DMS53 (cell line): ENCODE data around the gene REL.
A peak's percentile ranks its signal among the peaks of the same experiment; 100 is the strongest.
"Not testable (repeated sequence)": the region's sequence is repeated elsewhere in the genome, so short reads cannot be mapped to it uniquely, and the experiment has no call there.

ENCODE experiments used
- DNase-seq: peaks from one replicate; lab custom pipeline; 2025; lab: John Stamatoyannopoulos, UW

Gene REL

GRCh38 chr2:60925994-60926740 is 44.8 kb downstream of the REL start:
- DNase-seq = peak; percentile 79

DNA sequence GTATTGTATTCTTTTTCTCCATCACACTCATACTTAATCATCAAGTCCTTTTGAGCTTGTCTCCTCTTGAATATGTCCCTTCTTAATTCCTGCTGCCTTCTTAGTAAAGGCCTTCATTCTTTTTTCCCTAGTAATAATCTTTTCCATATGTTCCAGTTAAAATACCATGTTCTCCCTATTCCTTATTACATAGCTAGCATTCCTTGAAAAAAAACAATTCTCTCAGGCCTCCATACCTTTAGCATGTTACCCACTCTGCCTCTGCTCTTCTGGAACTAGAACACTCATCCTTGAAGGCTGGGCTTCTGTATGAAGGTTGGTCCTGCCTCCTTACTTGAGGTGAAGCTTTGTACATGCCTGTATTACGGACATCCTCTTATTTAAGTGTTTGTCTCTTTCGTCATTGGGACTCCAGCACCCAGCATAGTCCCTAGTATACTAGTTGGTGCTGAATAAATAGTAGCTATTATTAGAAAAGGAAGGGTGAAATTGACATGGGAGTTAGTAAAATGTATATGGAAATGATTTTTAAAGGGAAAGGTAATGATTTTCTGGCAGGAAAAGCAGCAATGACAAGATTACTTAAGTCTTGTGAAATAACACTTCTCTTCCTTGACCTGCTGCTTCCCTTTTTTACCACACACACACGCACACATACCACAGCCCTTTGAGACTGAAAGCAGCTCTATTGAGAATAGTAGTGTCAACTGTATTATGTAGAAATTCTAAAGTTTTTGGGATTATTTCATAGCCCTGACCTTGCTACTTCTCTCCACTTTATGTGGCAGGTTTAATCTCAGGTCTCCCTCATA is 45.6 kb downstream of the REL start:
- no peak for DNase-seq

GRCh38 chr2:60932061-60932460 is 50.7 kb downstream of the REL start:
- not testable (repeated sequence) for DNase-seq

GRCh38 chr2:60932954-60933353 is 51.6 kb downstream of the REL start:
- DNase-seq = no peak

- no peak for DNase-seq
Observed at GRCh38 chr2:60934165-60934722, 52.9 kb downstream of the REL start.

GRCh38 chr2:60936757-60937156 is 55.4 kb downstream of the REL start:
- no peak for DNase-seq

- no peak for DNase-seq
Observed at GRCh38 chr2:60938301-60938700, 56.9 kb downstream of the REL start.

- DNase-seq = no peak
Observed at GRCh38 chr2:60939622-60940021, 58.2 kb downstream of the REL start.

GRCh38 chr2:60945341-60945740 is 64.0 kb downstream of the REL start:
- peak; percentile 5 for DNase-seq

DNA sequence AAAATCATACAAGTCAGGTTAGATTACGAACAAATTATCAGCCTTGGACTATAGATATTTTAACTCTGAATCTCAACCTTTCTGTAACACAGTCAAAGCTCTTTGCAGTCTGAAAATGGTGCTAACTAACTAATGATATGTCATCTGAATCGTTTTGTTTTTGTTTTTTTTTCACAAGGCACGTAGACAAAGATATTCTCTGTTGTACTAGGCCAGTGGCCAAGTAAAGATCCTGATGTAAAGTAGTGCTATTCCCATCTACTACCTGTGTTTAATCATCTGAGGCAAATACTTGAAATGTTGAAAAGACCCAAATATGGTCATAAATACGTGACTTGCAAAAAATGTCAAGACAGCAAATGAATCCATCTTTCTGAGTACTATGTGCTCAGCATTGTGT is 65.7 kb downstream of the REL start:
- DNase-seq = peak; percentile 52

DNA sequence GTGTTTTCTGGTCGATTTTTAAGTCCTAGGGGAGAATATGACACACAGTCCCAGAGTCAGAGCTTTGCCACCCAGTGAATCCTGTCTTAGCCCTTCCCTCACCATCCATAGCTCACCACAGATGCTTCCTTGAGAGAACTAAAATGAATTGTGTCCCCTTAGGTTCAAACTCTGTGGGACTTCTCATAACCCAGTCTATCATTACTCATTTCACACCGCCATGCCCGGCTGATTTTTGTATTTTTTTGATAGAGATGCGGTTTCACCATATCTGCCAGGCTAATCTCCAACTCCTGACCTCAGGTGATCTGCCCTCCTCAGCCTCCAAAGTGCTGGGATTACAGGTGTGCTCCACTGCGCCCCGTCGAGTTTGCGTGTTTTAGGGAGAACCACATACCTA is 66.8 kb downstream of the REL start:
- no peak for DNase-seq

- DNase-seq = peak; percentile 25
Observed at GRCh38 chr2:60948926-60949579, 67.7 kb downstream of the REL start.

GRCh38 chr2:60954139-60954538 is 72.8 kb downstream of the REL start:
- no peak for DNase-seq

- no peak for DNase-seq
Observed at GRCh38 chr2:60957224-60957623, 75.8 kb downstream of the REL start.

DNA sequence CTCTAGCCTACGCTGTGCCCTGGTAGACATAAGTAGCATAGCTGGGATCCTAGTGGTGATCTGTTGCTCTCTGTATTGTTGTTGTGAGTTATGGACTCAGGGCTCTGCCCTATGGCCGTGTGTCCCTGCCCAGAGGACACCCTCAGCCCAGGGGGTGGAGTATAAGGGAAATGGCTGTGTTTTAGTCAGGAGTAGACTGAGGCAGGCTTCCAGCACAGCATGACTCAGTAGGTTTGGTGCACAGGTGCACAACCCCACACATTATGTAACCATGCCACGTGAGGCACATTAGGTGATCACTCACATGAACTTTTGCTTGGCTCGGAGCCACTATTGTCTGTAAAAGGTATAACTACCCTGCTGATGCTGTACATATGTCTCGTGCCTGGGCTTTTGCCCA is 76.3 kb downstream of the REL start:
- no peak for DNase-seq

DNA sequence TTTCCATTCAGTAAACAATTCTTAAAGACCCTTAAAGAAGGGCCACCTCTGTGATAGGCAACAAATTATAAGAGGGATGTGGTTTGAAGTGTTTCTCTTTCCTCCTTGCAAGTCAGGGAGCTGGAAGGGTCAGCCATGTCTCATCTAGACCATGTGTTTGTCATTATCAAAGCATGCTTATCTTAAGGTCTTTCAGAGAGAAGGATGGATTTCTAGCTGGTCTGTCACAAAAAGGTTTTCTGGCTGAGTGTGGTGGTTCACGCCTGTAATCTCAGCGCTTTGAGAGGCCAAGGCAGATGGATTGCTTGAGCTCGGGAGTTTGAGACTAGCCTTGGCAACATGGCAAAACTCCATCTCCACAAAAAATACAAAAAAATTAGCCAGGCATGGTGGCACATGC is 77.0 kb downstream of the REL start:
- DNase-seq = no peak

DNA sequence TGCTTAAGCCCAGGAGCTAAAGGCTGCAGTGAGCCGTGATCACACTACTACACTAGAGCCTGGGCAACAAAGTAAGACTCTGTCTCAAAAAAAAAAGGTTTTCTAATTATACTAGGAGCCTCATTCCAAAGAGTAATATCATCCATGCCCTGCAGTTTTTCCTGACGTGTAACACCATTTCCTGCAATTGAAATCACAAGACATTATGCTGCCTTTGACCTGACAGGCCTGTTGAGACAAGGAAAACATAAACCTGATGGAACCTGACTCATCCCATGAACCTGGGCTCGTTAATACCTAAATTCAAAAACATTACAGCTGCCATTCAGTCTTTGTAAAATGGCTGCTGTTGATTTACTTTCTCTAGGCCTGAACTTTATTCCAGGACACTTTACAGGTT is 77.4 kb downstream of the REL start:
- DNase-seq = no peak

GRCh38 chr2:60959501-60959900 is 78.1 kb downstream of the REL start:
- DNase-seq = peak; percentile 44

DNA sequence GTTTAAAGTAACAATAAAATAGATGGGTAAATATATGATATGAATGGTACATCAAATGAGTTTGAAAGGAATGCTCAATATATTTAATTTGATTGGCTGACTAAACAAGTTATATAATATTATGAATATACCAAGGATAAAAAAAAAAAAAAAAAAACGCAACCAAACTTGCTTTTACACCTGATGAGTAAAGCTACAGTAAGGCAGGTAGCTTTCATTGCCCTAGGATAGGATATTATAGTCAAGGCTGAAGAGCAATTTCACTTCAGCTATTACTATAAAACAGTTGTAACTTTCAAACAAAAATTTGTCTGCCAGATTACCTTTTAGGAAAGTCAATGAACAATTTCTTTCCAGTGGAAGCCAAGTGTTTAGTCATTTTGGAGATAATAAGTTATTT is 79.3 kb downstream of the REL start:
- no peak for DNase-seq

GRCh38 chr2:60961457-60961856 is 80.1 kb downstream of the REL start:
- DNase-seq = no peak

- DNase-seq = no peak
Observed at GRCh38 chr2:60962528-60962927, 81.2 kb downstream of the REL start.

DNA sequence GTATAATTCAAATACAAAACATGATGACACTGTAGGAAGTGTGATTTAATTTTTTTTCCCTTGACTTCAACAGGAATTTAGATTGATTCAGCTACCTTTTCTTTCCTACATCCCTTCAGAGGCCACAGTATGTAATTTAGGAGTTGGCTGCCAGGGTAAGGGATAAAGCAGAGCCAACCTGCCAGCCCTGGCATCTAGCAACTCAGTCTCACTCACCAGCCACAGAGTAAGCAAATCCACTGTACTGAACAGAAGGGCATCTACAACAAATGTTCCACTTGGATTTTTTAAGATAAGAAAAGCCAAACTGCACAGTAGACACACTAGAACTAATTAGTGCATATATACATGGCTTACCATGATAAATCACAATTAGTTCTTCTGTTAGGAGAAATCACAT is 81.8 kb downstream of the REL start:
- no peak for DNase-seq
